GM12874 (cell line): Measurements from ENCODE around the gene PHACTR3.

Source experiments
- TF ChIP-seq, protein P1 (sequence below): IDR thresholded peaks from 2 replicates; pipeline ENCODE4 v1.5.1; 2011; ENCODE audit warnings: low read depth, mild to moderate bottlenecking, control low read depth, low read length, moderate library complexity; ENCODE audit not compliant: insufficient read depth

The PHACTR3 gene

DNA sequence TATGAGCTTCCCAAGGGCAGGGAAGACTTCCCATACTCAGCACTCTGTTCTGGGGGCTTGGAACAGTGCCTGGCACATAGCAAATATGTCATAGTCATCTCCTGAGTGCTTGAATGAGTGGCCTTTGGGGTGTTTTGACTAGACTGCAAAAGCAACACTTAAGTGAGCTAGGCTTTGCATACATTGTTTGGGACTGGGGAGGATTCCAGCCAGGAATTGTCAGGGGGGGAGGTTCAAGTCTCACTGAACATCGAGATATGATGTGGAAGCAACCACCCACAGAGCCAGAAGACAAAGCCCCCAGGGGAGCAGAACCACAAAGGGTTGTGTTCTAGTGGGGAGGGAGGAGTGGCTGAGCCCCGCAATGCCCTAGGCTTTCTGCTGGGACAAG, 230.7 kb downstream of the PHACTR3 start:
- TF ChIP-seq, protein P1, sequence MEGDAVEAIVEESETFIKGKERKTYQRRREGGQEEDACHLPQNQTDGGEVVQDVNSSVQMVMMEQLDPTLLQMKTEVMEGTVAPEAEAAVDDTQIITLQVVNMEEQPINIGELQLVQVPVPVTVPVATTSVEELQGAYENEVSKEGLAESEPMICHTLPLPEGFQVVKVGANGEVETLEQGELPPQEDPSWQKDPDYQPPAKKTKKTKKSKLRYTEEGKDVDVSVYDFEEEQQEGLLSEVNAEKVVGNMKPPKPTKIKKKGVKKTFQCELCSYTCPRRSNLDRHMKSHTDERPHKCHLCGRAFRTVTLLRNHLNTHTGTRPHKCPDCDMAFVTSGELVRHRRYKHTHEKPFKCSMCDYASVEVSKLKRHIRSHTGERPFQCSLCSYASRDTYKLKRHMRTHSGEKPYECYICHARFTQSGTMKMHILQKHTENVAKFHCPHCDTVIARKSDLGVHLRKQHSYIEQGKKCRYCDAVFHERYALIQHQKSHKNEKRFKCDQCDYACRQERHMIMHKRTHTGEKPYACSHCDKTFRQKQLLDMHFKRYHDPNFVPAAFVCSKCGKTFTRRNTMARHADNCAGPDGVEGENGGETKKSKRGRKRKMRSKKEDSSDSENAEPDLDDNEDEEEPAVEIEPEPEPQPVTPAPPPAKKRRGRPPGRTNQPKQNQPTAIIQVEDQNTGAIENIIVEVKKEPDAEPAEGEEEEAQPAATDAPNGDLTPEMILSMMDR, result no peak

DNA sequence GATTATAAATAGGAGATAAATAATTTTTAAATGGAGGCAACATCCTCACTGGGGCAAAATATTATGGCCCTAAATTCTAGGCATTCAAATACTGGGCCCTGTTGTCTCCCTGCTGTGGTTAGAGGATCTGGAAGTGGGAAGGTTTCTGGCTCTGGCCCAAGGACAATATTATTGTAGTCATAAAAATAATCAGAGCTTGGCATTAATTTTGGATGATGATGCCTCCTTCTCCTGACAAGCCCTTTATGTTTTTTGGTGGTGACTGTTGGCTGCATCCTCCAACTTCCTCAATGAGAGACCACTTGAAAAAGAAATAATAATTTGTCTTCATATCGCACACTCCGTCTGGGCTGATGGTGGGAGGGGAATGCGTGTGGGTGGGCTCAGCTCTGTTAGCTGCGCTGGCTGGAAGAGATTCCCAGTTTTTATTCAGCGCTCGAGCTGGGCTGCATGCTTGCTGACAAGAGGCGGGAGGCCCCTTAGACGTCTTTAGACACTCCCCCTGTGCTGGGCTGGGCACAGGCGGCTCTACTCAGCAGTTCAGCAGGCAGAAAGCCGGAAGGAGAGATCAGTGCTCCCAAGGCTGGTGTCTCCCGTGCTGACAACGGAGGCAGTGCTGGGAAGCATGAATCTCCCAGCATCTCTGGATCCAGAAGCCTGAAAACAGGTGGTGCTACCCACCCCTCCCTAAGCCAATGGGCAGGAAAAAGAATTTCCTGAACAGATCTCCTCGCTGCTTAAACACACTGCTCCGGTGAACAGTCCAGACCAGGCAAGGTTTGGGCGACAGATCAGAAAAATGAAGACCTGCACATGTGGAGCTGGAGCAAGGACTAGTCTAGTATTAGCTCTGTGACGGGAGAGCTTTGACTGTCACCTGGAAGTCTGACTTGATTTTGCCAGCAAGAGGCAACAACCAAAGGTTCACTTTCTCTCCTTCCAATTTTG, 231.4 kb downstream of the PHACTR3 start:
- TF ChIP-seq, protein P1, result no peak

DNA sequence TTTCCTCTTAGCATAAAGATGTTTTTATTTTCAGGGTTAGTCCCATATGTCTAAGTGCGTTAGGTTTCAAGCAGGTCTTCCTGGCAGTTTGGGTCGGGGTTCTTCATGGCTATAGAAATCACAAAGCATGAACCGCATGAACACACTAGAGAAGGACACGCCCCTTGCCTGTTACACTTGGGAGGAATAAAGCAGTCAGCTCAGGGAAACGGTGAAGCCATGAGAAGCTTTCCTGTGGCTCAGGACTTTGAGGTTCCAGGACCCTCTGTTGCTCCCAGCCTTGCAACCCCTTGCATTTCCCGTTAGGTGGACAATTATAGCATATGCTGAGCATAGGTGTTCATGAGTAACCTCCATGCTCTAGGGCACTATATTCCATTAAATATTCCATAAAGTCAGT, 232.4 kb downstream of the PHACTR3 start:
- TF ChIP-seq, protein P1, result no peak

DNA sequence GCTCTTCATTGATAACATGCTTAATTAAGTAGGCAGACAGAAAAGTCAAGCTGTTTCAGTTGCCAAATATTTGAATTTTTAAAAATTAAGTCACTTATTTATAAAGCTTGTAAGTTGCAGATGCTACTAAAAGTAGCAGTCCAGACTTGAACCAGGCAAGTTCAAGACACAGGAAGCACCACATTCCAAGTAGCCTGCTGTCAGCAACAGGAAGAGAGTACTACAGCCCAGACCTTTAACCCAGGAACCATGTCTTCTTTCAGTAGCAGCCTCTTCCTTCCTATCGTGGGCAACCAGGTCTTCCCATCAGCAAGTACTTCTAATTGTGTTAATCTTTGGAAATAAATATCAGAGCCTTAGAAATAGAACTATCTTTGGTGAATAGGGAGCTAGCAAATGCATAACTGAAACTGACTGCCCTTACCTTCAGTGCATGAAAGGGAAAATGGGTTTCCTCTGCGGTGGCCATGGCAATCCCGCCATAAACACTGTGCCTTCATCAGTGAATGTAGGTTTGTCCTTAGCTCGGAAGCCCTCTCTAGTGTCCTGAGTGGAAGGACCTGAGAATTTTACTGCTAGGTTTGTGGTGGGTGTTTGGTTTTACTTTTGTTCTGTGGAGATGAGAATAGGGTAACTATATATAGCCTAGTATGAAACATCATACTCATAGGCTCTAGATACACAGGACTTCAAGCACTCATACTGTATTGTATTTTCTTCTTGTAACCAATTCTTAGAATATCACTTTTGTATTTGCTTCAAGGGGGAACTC, 233.5 kb downstream of the PHACTR3 start:
- TF ChIP-seq, protein P1, result no peak

DNA sequence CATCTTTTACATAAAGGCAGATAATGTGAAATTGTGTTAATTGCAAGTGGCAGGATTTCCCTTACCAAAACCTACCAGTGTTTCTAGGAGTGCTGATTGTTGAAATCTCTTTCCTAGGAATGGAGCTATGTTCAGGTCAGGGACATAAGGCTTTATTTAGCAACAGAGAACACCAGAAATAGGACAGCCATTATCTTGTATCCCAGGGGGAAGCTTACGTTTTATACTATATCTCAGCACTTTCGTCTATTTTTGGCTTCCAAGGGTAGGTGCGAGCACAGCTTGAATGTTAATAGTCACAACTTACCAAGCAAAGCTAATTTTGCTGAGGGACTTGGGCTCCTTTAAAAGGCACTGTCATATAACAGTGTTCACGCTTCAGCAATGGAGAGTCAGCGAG, 235.1 kb downstream of the PHACTR3 start:
- TF ChIP-seq, protein P1, result no peak

DNA sequence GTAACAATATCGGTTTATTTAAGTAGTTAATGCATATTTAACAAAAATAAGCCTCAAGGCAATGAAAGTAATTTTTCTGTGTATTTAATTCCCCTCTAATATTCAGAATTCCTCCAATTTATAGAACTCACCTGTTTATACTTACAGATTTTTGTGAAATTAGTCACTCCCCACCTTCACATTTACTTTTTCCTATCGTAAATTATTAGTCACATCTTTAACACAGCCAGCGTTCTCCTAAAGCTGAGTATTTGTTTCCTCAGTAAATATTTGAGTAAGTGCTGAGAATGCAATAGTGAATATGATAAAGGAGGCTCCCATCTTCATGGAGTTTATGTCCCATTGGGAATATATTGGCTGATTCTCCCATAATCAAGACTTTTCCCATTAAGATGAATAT, 241.1 kb downstream of the PHACTR3 start:
- TF ChIP-seq, protein P1, result no peak

DNA sequence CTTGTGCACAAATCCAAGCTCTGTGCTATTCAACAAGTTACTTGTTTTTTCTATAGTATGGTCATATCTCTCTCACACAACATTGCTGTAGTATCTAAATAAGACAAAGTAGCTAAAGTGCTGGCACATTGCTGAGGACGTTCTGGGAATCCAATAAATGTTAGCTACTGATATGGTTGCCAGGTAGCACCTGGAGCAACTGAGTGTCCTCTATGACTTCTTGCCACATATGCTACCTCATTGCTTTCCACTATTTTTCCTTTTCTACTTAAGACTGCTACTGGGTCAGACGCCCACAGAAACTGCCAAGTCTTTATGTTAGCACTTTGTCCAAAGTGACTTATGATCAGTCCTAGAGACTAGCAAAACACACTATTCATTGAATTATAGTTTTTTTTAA, 243.8 kb downstream of the PHACTR3 start:
- TF ChIP-seq, protein P1, result no peak
